Naive thymus-derived CD8-positive, alpha-beta T cell (primary cell): Measurements from ENCODE around the gene PACS1. TPM values are rescaled to one million over a fixed set of nuclear protein-coding genes. Genes with fewer than 3 reads are reported as not detected.

ENCODE experiments used
- ATAC-seq, 2 donors: fragments of 150-1000 bp; cut with Tn5 transposase in 1 of 2; sonication (Bioruptor Pico), chemical (Tn5 transposase) in 1 of 2; 1 replicate in 1 of 2; 2 replicates in 1 of 2; pipeline ENCODE4 v1.10.0; 2021; ENCODE audit warnings: mild to moderate bottlenecking in 2 of 2, moderate library complexity in 2 of 2
- POLR2A ChIA-PET: fragments of 350-600 bp; sonication (Branson Sonifier 250); formaldehyde crosslinking; loops from one replicate; lab custom pipeline; 2021; ENCODE audit warnings: antibody characterized with exemption; lab: Charles Lee
- DNase-seq, 10 donors: peaks; one replicate each; pipeline versions ENCODE4 v3.0.0 to v3.0.0-alpha.2; 2020 to 2022
- H3K27ac Mint-ChIP-seq, 10 donors: one replicate each; pipeline ENCODE4 v1.8.0; 2020 to 2022; ENCODE audit warnings: mild to moderate bottlenecking in 10 of 10, mixed read lengths in 10 of 10, moderate library complexity in 4 of 10, inconsistent platforms in 1 of 10
- H3K27me3 Mint-ChIP-seq, 5 donors: one replicate each; pipeline ENCODE4 v1.8.0; 2021 to 2022; ENCODE audit warnings: mixed read lengths in 5 of 5
- H3K36me3 Mint-ChIP-seq, 3 donors: one replicate each; pipeline ENCODE4 v1.8.0; 2020 to 2022; ENCODE audit warnings: mixed read lengths in 3 of 3, mild to moderate bottlenecking in 2 of 3, inconsistent platforms in 1 of 3
- H3K4me1 Mint-ChIP-seq, 4 donors: one replicate each; pipeline ENCODE4 v1.8.0; 2021 to 2022; ENCODE audit warnings: mixed read lengths in 4 of 4
- H3K4me3 Mint-ChIP-seq, 10 donors: one replicate each; pipeline ENCODE4 v1.8.0; 2020 to 2022; ENCODE audit warnings: mild to moderate bottlenecking in 10 of 10, mixed read lengths in 10 of 10, moderate library complexity in 6 of 10, inconsistent platforms in 1 of 10
- H3K9me3 Mint-ChIP-seq, 9 donors: one replicate each; pipeline ENCODE4 v1.8.0; 2020 to 2022; ENCODE audit warnings: mixed read lengths in 9 of 9, mild to moderate bottlenecking in 3 of 9, inconsistent platforms in 1 of 9, moderate library complexity in 1 of 9
- polyA plus RNA-seq, 3 donors: library from polyadenylated mRNA; unstranded; fragments of 300-500 nt; fragmentation: Illumina TruSeq; gene quantifications; one replicate each; pipeline ENCODE4 v1.2.3, GENCODE V29; 2021
- total RNA-seq, 8 experiments: library from RNA in 2 of 8; stranded (reverse) in 2 of 8; gene quantifications; one replicate each; pipeline ENCODE4 v1.2.3 and lab custom pipeline; 2021 to 2026

The PACS1 gene
- total and polyA plus RNA-seq, 5 experiments from 2014 or later = 35.9 to 317 (median 98.8) TPM

DNA sequence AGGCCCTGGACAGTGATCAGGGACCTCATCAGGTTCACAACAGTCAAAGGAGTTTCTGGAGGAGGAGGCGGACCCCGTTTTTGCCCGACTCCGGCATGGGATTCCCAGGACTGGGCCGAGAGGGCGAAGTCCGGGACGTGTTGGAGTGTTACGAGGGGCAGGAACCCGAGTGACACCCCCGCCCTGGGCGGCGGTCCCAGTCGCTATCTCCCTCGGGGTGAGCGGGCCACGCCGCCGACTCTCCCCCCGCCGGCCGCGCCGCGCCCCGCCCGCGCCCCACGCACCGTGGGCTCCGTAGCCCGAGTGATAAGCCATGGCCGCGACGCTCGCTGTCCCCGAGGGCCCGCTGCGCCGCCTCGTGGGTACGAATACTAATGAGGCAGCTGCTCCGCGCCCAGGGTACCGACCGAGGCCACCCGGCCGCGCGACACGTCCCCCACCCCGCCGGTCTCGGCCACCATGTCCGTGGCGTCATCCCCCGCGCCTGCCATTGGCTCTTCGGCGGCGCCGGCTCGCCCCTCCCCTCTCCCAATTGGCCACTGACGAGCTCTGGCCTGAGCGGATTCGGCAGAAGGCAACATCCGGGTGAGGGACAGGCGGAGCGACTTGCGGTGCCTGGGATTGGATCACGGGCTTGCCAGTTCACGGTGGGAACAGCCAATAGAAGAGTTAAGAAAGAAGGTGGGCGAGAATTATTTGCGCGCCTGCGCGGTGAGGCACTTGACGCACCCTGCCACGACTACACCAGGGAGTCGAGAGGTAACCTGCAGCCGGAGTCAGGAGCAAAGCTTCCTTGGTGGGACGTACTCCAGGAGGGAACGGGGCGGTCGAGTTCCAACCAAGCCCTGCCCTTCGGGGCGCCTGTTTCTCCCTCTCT lies 218.8 kb downstream of the PACS1 start, which contains the start of gene YIF1A:
Gene YIF1A, minus strand, starts transcription at position 473 of the 877 bp plus-strand sequence. Its CDS starts 158 bp downstream, at position 315.
- Mint-ChIP-seq H3K27me3 (peaks cover 2 to 20% (median 13%) of the 10 kb centered on the region in 5 donors), H3K9me3 (no peaks in the 10 kb centered on the region), H3K4me3 (peak within 1 kb of the TSS; percentile 84 to 96 (median 92)), H3K36me3 (peaks cover 0 to 5% (median 0%) of the 10 kb centered on the region in 3 donors), H3K27ac (peak within 1 kb of the TSS; percentile 88 to 97 (median 94)), H3K4me1 (peaks cover 19 to 51% (median 45%) of the 10 kb centered on the region in 4 donors)
- POLR2A ChIA-PET = interaction anchor here (0.5 to 2.2 kb wide), 20 partner anchors 9 to 780 kb away, joined by 3 to 27 read pairs (median 5); partner anchors contain the start of genes BRMS1, CD248, MAP3K11 and RAB1B
- ATAC-seq (peak; percentile 90 to 94), DNase-seq (peak; percentile 94 to 99 (median 98))

DNA sequence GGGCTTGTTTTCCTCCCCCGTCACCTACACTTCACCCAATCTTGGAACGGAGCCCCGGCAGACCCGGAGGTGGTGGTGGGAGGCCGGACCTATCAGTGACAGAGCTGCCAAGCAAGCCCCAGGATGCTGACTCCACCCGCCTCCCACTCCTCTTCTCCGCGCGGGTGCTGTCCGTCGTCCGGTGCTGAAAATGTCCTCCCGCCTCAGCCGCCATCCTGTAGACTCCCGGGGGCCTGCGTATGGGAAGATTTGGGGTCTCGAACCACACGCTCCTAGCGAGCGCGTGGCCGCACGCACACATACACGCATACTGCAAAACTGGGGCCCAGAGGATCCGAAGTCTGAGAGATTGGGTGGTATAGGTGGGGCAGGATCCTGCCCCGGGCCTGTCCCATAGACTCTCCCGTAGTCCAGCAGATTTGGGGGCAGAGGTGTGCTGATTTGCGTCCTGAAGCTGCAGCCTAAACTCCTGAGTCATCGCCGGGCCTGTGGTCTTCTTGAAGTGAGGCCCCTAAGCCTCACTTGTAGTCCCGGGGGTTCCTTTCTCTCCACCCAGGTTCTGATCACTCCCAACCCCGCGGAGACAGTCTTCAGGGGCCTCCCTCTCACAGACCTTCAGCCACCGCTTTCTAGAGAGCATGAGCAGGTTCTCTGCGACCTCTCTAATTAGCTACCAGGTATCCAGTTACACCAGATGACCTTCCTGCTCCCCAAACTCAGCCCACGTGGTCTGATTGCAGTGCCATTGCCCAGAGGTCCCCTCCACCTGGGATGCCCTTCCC lies 219.7 kb downstream of the PACS1 start:
- ATAC-seq (peak; percentile 56 to 61), DNase-seq (peak in 5 of 10 donors; percentile 59 to 90 (median 75))
- POLR2A ChIA-PET = interaction anchor here (0.5 to 2.2 kb wide), 22 partner anchors 8 to 781 kb away, joined by 3 to 27 read pairs (median 5); partner anchors contain the start of genes BRMS1, CD248, MAP3K11 and RAB1B
- Mint-ChIP-seq H3K4me1 (peaks cover 19 to 51% (median 44%) of the 10 kb centered on the region in 4 donors), H3K36me3 (peaks cover 0 to 5% (median 0%) of the 10 kb centered on the region in 3 donors), H3K4me3 (peak overlapping the region; percentile 84 to 96 (median 92)), H3K9me3 (no peaks in the 10 kb centered on the region), H3K27ac (peak overlapping the region; percentile 88 to 97 (median 94)), H3K27me3 (peaks cover 2 to 23% (median 13%) of the 10 kb centered on the region in 5 donors)

DNA sequence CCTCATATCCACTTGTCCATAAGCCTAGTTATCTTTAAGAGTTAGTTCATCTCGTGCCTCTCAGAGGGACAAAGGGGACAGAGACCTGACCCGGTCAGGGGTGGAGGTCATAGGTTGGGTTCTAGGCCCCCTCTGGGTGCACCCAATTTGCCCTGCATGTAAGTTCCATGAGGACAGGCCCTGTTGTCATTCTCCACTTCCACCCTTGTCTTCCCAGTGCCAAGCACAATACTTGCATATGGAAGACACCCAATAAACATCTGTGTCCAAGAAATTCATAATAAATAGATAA lies 220.2 kb downstream of the PACS1 start:
- Mint-ChIP-seq H3K27ac (peak overlapping the region in 6 of 10 donors; percentile 44 to 97 (median 94)), H3K9me3 (no peaks in the 10 kb centered on the region), H3K4me1 (peaks cover 19 to 49% (median 44%) of the 10 kb centered on the region in 4 donors), H3K36me3 (peaks cover 0 to 5% (median 0%) of the 10 kb centered on the region in 3 donors), H3K4me3 (peak overlapping the region; percentile 84 to 96 (median 92)), H3K27me3 (peaks cover 2 to 23% (median 13%) of the 10 kb centered on the region in 5 donors)
- POLR2A ChIA-PET = interaction anchor here (0.6 to 2.1 kb wide), 4 partner anchors 11 to 81 kb away, joined by 4 to 16 read pairs (median 6); partner anchors contain the start of gene CD248
- DNase-seq (no peak), ATAC-seq (no peak)

DNA sequence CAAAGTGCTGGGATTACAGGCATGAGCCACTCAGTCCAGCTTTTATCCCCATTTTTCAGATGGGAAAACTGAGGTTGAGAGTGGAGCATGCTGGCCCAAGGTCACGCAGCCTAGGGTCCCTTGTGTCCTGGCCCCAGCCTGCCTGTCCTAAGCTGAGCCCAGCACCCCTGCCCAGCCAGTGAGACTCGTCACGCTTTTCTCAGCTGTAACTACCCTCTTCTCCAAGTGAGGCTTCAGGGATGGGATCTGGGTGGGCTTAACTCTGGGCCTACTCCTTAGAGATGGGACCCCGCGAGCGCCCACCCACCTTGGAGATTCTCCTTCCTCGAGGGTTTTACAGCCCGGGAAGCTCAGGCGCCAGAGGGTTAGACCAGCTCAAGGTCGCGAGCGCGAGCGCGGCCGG lies 221.2 kb downstream of the PACS1 start:
- Mint-ChIP-seq H3K27ac (peak overlapping the region in 1 of 10 donors; percentile 59), H3K9me3 (no peaks in the 10 kb centered on the region), H3K4me1 (peaks cover 19 to 45% (median 42%) of the 10 kb centered on the region in 4 donors), H3K36me3 (peaks cover 0 to 3% (median 0%) of the 10 kb centered on the region in 3 donors), H3K4me3 (peak overlapping the region in 8 of 10 donors; percentile 22 to 95 (median 88)), H3K27me3 (peaks cover 2 to 23% (median 13%) of the 10 kb centered on the region in 5 donors)
- DNase-seq (no peak), ATAC-seq (no peak)
- POLR2A ChIA-PET = interaction anchor here (0.6 to 1.3 kb wide), 4 partner anchors 9 to 302 kb away, joined by 3 to 6 read pairs (median 4); no protein-coding TSS in a partner anchor

DNA sequence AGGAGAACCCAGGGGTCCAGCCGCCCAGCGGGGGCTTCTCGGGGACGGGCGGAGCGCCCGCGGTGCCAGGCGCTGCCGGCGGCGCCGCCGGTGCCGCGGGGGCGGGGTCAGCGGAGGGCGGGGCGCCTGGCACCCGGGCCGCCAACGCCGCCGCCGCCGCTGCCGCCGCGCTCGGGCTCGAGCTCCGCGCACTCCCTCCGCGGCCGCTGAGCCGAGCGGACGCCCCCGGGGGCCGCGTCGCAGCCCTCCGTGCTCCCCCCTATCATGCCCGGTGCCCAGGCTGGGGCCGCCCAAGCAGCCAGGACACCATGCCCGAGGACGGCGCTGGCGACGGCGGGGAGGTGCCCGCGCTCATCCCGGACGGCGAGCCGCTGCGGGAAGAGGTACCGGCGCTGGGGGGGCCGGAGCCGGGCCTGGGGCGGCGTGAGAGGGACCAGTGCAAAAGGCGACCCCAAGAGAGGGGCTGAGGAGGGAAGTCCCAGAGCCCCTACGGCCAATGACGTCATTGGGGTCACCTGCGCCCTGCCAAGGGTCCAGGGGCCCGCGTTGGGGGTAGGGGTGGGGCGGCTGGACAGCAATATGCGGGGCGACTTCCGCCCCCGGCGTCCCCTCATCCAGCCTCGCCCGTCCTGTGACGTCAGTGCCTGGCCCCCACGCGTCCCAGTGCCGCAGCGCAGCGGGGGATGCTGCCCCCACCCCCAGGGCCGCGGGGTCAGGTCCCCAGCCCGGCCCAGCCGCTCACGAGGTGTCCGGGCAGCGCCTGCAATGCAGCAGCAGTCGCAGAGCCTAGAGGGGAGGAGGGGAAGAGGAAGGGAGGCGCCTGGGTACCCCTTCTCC lies 221.9 kb downstream of the PACS1 start, which contains the start of gene TMEM151A:
Gene TMEM151A, plus strand, starts transcription at position 189 of the 837 bp plus-strand sequence. Its CDS starts 120 bp downstream, at position 309.
- peaks cover 19 to 41% (median 40%) of the 10 kb centered on the region in 4 donors for H3K4me1 Mint-ChIP-seq
- POLR2A ChIA-PET = interaction anchor here (0.6 to 1.2 kb wide), 3 partner anchors 9 to 303 kb away, joined by 3 to 6 read pairs (median 5); no protein-coding TSS in a partner anchor
- H3K27me3 Mint-ChIP-seq = peaks cover 2 to 23% (median 13%) of the 10 kb centered on the region in 5 donors
- peak within 1 kb of the TSS; percentile 84 to 96 (median 92) for H3K4me3 Mint-ChIP-seq
- ATAC-seq (no peak), DNase-seq (peak in 2 of 10 donors; percentile 42 to 62)
- H3K9me3 Mint-ChIP-seq = no peaks in the 10 kb centered on the region
- H3K36me3 Mint-ChIP-seq = no peaks in the 10 kb centered on the region
- H3K27ac Mint-ChIP-seq = peak within 1 kb of the TSS in 3 of 10 donors; percentile 43 to 95 (median 59)

DNA sequence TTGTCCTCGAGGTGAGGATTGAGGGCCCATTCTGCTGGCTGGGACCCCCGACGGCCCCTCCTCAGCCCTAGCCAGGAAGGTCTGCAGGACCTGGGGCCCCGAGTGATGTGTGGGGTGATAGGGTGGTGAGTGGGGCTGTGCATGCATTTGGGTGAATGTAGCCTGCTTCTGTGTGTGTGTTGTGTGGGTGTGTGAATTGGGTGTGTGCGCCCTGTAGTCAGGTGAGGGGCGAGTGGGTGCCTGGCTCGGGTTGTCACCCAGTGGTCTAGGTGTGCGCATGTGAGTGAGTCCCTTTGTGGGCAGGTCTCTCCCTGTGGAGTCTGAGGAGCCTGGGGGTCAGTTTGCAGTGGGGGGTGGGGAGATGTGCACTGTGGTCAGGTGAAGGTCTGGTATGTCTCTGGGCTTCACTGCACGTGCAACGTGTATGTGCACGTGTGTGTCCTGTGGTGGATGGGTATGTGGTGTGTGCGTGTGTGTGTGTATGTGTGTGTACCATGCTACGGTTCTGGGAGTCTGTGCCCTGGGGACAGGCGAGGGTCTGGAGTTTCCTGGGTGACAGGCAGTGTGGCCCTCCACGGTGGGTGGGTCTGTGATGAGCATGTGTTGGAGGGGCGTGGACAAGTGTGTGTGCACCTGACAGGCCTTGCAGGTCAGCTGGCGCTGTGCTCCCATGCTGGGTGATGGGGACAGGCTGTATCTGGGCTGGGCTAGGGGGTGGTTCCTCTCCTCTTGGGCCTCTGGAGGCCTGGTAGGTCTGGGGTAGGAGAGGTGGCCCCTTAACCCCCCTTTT lies 222.7 kb downstream of the PACS1 start:
- ATAC-seq (no peak), DNase-seq (no peak)
- no peaks in the 10 kb centered on the region for H3K36me3 Mint-ChIP-seq
- peak overlapping the region; percentile 50 to 85 (median 58) for H3K4me3 Mint-ChIP-seq
- H3K9me3 Mint-ChIP-seq = no peaks in the 10 kb centered on the region
- peaks cover 19 to 40% (median 33%) of the 10 kb centered on the region in 4 donors for H3K4me1 Mint-ChIP-seq
- H3K27me3 Mint-ChIP-seq = peaks cover 2 to 23% (median 13%) of the 10 kb centered on the region in 5 donors
- no peak overlapping the region for H3K27ac Mint-ChIP-seq
- POLR2A ChIA-PET = no interaction called here

DNA sequence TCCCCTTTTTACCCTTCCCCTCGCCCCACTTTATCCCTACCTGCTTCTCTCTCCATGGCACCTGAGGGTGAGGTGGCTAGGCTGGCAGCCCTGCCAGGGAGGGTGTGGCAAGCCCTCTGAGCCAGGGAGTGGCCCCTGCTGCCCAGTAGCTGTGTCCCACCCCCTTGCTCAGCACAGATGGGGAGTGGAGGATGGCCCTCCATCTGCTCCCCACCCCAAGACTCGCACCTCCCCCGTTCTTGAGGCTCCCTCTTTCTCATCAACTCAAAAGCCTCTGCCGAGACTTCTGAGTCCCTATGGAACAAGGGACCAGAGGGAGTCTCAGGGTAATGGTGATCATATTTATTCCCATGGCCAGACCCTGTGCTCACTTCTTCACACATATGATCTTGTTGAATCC lies 223.3 kb downstream of the PACS1 start:
- Mint-ChIP-seq H3K4me1 (peaks cover 18 to 36% (median 28%) of the 10 kb centered on the region in 4 donors), H3K27ac (peak overlapping the region in 1 of 10 donors; percentile 21), H3K27me3 (peaks cover 2 to 23% (median 13%) of the 10 kb centered on the region in 5 donors), H3K9me3 (no peaks in the 10 kb centered on the region), H3K36me3 (no peaks in the 10 kb centered on the region), H3K4me3 (peak overlapping the region in 5 of 10 donors; percentile 18 to 55 (median 43))
- POLR2A ChIA-PET = no interaction called here
- DNase-seq = no peak
- no peak for ATAC-seq

DNA sequence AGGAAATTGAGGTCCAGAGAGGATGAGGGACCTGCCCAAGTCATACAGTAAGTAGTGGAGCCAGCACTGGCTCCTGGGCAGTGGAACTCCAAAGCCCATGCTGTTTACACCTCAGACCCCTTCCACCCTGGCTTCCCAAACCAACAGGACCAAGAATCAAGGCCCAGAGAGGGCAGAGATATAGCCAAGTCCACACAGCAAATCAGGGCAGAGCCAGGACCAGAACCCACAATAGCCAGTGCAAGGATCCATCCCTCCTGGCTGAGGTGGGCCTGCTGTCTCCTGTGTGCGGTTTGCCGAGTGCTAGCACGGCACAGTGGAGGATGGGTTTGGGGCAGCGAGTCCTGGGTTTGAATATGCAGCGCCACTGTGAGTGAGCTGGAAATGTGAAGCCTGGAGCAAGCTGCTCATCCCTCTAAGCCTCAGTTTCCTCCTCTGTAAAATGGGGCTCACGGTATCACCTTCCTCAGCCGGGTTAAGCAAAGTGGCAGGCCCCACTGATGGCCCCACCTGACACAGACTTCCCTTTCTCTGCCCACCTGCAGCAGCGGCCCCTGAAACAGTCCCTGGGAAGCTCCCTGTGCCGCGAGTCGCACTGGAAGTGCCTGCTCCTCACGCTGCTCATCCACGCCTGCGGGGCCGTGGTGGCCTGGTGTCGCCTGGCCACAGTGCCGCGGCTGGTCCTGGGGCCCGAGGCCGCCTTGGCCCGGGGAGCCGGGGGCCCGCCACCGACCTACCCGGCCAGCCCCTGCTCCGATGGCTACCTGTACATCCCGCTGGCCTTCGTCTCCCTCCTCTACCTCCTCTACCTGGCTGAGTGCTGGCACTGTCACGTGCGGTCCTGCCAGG lies 223.9 kb downstream of the PACS1 start:
- Mint-ChIP-seq H3K27ac (peak overlapping the region in 1 of 10 donors; percentile 21), H3K4me3 (peak overlapping the region in 1 of 10 donors; percentile 55), H3K9me3 (no peaks in the 10 kb centered on the region), H3K4me1 (peaks cover 16 to 35% (median 25%) of the 10 kb centered on the region in 4 donors), H3K36me3 (no peaks in the 10 kb centered on the region), H3K27me3 (peaks cover 2 to 23% (median 13%) of the 10 kb centered on the region in 5 donors)
- DNase-seq = no peak
- POLR2A ChIA-PET = interaction anchor here (0.6 kb wide), 1 partner anchor 872 kb away, joined by 6 read pairs; no protein-coding TSS in a partner anchor
- no peak for ATAC-seq
